ENCODE results near the gene CAMTA1. TPM values are rescaled to one million over a fixed set of nuclear protein-coding genes. Genes with fewer than 3 reads are reported as not detected.

Gene CAMTA1
- polyA plus RNA-seq, 1 donor (not counting 4 experiments of a cell fraction or from before 2014, with no cell fraction given), result 51.4 TPM

DNA sequence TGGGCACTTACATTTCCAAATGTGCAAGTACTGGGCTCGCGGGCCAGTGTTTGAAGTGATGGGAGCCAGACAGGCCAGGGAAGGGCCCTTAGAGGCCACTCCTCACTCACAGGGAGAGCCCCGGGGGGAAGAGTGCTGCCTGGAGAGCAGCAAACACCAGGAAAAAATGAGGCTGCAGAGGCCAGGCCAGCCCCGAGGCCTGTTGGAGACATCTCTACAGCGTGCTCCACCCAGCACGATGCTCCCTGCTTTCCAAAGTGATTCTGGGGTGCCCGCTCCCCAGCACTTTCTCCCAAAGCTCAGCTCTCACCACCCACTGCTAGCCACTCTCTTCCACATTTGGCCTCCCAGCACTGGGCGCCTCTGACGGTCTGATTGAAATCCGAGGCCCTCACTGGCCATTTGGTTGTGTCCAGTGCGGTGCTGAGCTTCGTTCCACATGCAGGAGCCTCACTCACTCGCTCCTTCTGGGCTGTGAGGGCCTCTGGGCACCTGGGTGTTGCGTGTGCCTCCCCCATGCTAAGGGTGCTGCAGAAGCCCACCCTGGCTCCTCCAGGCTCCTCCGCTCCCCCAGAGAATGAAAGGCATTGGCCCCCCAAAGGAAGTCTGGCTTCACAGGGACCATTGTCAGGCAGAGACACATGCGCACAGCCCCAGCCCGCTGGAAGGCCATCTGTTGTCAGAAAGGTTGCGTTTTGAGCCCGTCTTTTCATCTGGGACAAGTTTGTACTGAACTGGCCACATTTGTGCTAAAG, 600.4 kb downstream of the CAMTA1 start:
- H3K9me1 ChIP-seq (ENCODE audit: control insufficient read depth, extremely low read depth, insufficient read depth, low read length), result no peaks in the 10 kb centered on the region
- H3K9ac ChIP-seq (ENCODE audit: control insufficient read depth, extremely low read depth, insufficient read depth, low read length), result no peak overlapping the region
- dilution Hi-C loops (cut with MboI; ENCODE audit: extremely low pct_ligation_motif_present, low sequenced_read_pairs), result no loop called here
- no peaks in the 10 kb centered on the region for H3K36me3 ChIP-seq (ENCODE audit: control insufficient read depth in 2 of 2, extremely low read depth in 1 of 2, insufficient read depth in 2 of 2, low read length in 2 of 2)
- FAIRE-seq (no peak), DNase-seq (ENCODE audit: low read depth, low spot score) (no peak)
- no peak overlapping the region for H2AFZ ChIP-seq (ENCODE audit: control insufficient read depth, low read length)
- peaks cover 6% of the 10 kb centered on the region for H3K27me3 ChIP-seq (ENCODE audit: control insufficient read depth, extremely low read depth, insufficient read depth, low read length)
- H3K9me3 ChIP-seq (ENCODE audit: control insufficient read depth, low read depth, low read length), result no peaks in the 10 kb centered on the region
- no peak overlapping the region for H3K27ac ChIP-seq (ENCODE audit: control insufficient read depth, insufficient read depth, low read length)
- H3K4me2 ChIP-seq (ENCODE audit: control insufficient read depth, extremely low read depth, insufficient read depth, low read depth, low read length), result no peak overlapping the region
- H3K79me2 ChIP-seq (ENCODE audit: control insufficient read depth, insufficient read depth, low read length), result no peaks in the 10 kb centered on the region
- H4K20me1 ChIP-seq (ENCODE audit: control insufficient read depth, extremely low read depth, insufficient read depth, low read length), result no peaks in the 10 kb centered on the region
- no peak overlapping the region for H3K4me3 ChIP-seq (ENCODE audit: control insufficient read depth in 2 of 3, extremely low read depth in 1 of 3, insufficient read depth in 2 of 3, low read depth in 1 of 3, low read length in 3 of 3)
- H3K4me1 ChIP-seq (ENCODE audit: control insufficient read depth, extremely low read depth, insufficient read depth, low read length), result no peaks in the 10 kb centered on the region
- TF ChIP-seq EZH2 (IDR thresholded peaks at IDR 0.05; ENCODE audit: low read length) (no peak), CTCF (optimal IDR thresholded peaks at IDR 0.05 in 1 of 3, IDR thresholded peaks at IDR 0.05 in 1 of 3, conservative IDR thresholded peaks at IDR 0.05 in 1 of 3; ENCODE audit: extremely low read depth in 1 of 3, insufficient read depth in 2 of 3, low read length in 3 of 3) (no peak)

GRCh38 chr1:7386226-7387052, 601.2 kb downstream of the CAMTA1 start:
- no peaks in the 10 kb centered on the region for H3K79me2 ChIP-seq (ENCODE audit: control insufficient read depth, insufficient read depth, low read length)
- no peak overlapping the region for H3K4me2 ChIP-seq (ENCODE audit: control insufficient read depth, extremely low read depth, insufficient read depth, low read depth, low read length)
- H3K4me3 ChIP-seq (ENCODE audit: control insufficient read depth in 2 of 3, extremely low read depth in 1 of 3, insufficient read depth in 2 of 3, low read depth in 1 of 3, low read length in 3 of 3), result no peak overlapping the region
- no peak overlapping the region for H3K27ac ChIP-seq (ENCODE audit: control insufficient read depth, insufficient read depth, low read length)
- H3K4me1 ChIP-seq (ENCODE audit: control insufficient read depth, extremely low read depth, insufficient read depth, low read length), result no peaks in the 10 kb centered on the region
- no peak overlapping the region for H2AFZ ChIP-seq (ENCODE audit: control insufficient read depth, low read length)
- no peak for DNase-seq (ENCODE audit: low read depth, low spot score)
- H3K36me3 ChIP-seq (ENCODE audit: control insufficient read depth in 2 of 2, extremely low read depth in 1 of 2, insufficient read depth in 2 of 2, low read length in 2 of 2), result no peaks in the 10 kb centered on the region
- H3K9ac ChIP-seq (ENCODE audit: control insufficient read depth, extremely low read depth, insufficient read depth, low read length), result no peak overlapping the region
- H3K9me1 ChIP-seq (ENCODE audit: control insufficient read depth, extremely low read depth, insufficient read depth, low read length), result no peaks in the 10 kb centered on the region
- peaks cover 6% of the 10 kb centered on the region for H3K27me3 ChIP-seq (ENCODE audit: control insufficient read depth, extremely low read depth, insufficient read depth, low read length)
- H4K20me1 ChIP-seq (ENCODE audit: control insufficient read depth, extremely low read depth, insufficient read depth, low read length), result no peaks in the 10 kb centered on the region
- no peaks in the 10 kb centered on the region for H3K9me3 ChIP-seq (ENCODE audit: control insufficient read depth, low read depth, low read length)
- dilution Hi-C loops (cut with MboI; ENCODE audit: extremely low pct_ligation_motif_present, low sequenced_read_pairs), result no loop called here
- TF ChIP-seq CTCF (optimal IDR thresholded peaks at IDR 0.05 in 1 of 3, IDR thresholded peaks at IDR 0.05 in 1 of 3, conservative IDR thresholded peaks at IDR 0.05 in 1 of 3; ENCODE audit: extremely low read depth in 1 of 3, insufficient read depth in 2 of 3, low read length in 3 of 3) (no peak), EZH2 (IDR thresholded peaks at IDR 0.05; ENCODE audit: low read length) (no peak)
- FAIRE-seq, result no peak

Data from keratinocyte (primary cell).